A549 (cell line): ENCODE measurements around the gene GSTO1. TPM values are rescaled to one million over a fixed set of nuclear protein-coding genes. Genes with fewer than 3 reads are reported as not detected.

ENCODE experiments used
- ATAC-seq, 2 experiments: fragments of 200-7000 bp in 1 of 2; fragments of >200 bp in 1 of 2; cut with Nextera tagmentation in 1 of 2; cut with Tn5 transposase in 1 of 2; 3 replicates each; pipeline versions ENCODE4 v1.8.0 to v1.9.1; 2018 to 2020; ENCODE audit warnings: mild to moderate bottlenecking in 1 of 2, moderate library complexity in 1 of 2
- CTCF ChIA-PET: fragments of 300-600 bp; sonication (Branson Sonifier 250); formaldehyde crosslinking; extraction: SDS; loops from one replicate; lab custom pipeline; 2021; ENCODE audit warnings: antibody characterized with exemption, inconsistent platforms; lab: Yijun Ruan, JAX
- POLR2A ChIA-PET: fragments of 350-600 bp; formaldehyde crosslinking; extraction: SDS; loops from one replicate; lab custom pipeline; 2021; ENCODE audit warnings: antibody characterized with exemption, inconsistent platforms; lab: Yijun Ruan, JAX
- DNase-seq, 2 experiments: peaks; one replicate each; pipeline versions ENCODE4 v3.0.0 to v3.0.0-alpha.2; 2011 to 2016; ENCODE audit warnings: low read depth in 1 of 2, low spot score in 1 of 2
- FAIRE-seq: peaks from 2 replicates; lab custom pipeline; 2011; peaks lifted over from hg19 to GRCh38; lab: Jason Lieb, UNC
- H3K27ac ChIP-seq, 2 experiments: fragments of >200 bp; sonication (Bioruptor Twin); formaldehyde crosslinking; 3 replicates each; pipeline ENCODE4 v1.5.1; 2016 to 2017
- H3K4me1 ChIP-seq: fragments of >200 bp; sonication (Bioruptor Twin); formaldehyde crosslinking; 3 replicates; pipeline ENCODE4 v1.6.1; 2016
- H3K4me2 ChIP-seq: fragments of >200 bp; sonication (Bioruptor Twin); formaldehyde crosslinking; 3 replicates; pipeline ENCODE4 v1.6.1; 2016
- H3K4me3 ChIP-seq: fragments of >200 bp; sonication (Bioruptor Twin); formaldehyde crosslinking; 3 replicates; pipeline ENCODE4 v1.5.1; 2016
- H3K9me3 ChIP-seq: fragments of >200 bp; sonication (Bioruptor Twin); formaldehyde crosslinking; 3 replicates; pipeline ENCODE4 v1.6.1; 2016
- ATOH8 ChIP-seq: fragments of 250-450 bp; sonication (Bioruptor Pico); IDR thresholded peaks from 2 replicates; pipeline ENCODE4 v1.5.0; 2020; ENCODE audit warnings: low read depth, mild to moderate bottlenecking, moderate library complexity
- CHD4 ChIP-seq: fragments of 200-600 bp; sonication (generic); IDR thresholded peaks from 2 replicates; pipeline ENCODE4 v1.6.1; 2016; ENCODE audit warnings: antibody characterized with exemption, mild to moderate bottlenecking, borderline replicate concordance
- CTCF ChIP-seq: fragments of >200 bp; sonication (Bioruptor Twin); formaldehyde crosslinking; IDR thresholded peaks from 3 replicates; pipeline ENCODE4 v1.5.1; 2016
- EHF ChIP-seq: fragments of 250-450 bp; sonication (Bioruptor Pico); IDR thresholded peaks from 2 replicates; pipeline ENCODE4 v1.5.0; 2020; ENCODE audit warnings: mild to moderate bottlenecking
- EP300 ChIP-seq, 2 experiments: fragments of >200 bp; sonication (Bioruptor Twin); formaldehyde crosslinking; IDR thresholded peaks; 2 replicates in 1 of 2; 3 replicates in 1 of 2; pipeline ENCODE4 v1.6.1; 2016 to 2017
- ESRRA ChIP-seq: fragments of 150-350 bp; IDR thresholded peaks from 2 replicates; pipeline ENCODE4 v1.6.1; 2014; ENCODE audit warnings: mild to moderate bottlenecking, low read length, borderline replicate concordance
- FOSB ChIP-seq: fragments of 250-450 bp; sonication (Bioruptor Pico); IDR thresholded peaks from 2 replicates; pipeline ENCODE4 v1.5.0; 2020; ENCODE audit warnings: mild to moderate bottlenecking, moderate library complexity
- HES2 ChIP-seq: fragments of >200 bp; sonication (Bioruptor Twin); formaldehyde crosslinking; IDR thresholded peaks from 2 replicates; pipeline ENCODE4 v1.6.1; 2016
- HMGXB4 ChIP-seq: fragments of 250-450 bp; sonication (Bioruptor Pico); IDR thresholded peaks from 2 replicates; pipeline ENCODE4 v1.5.0; 2021; ENCODE audit warnings: mild to moderate bottlenecking, moderate library complexity, borderline replicate concordance
- HOXA7 ChIP-seq: fragments of 250-450 bp; sonication (Bioruptor Pico); IDR thresholded peaks from 2 replicates; pipeline ENCODE4 v1.5.0; 2020; ENCODE audit warnings: mild to moderate bottlenecking, moderate library complexity
- JUN ChIP-seq, 2 experiments: fragments of >200 bp; sonication (Bioruptor Twin); formaldehyde crosslinking; IDR thresholded peaks; 2 replicates in 1 of 2; 3 replicates in 1 of 2; pipeline ENCODE4 v1.6.1; 2016 to 2017
- MYC ChIP-seq: IDR thresholded peaks from 2 replicates; pipeline ENCODE4 v1.6.1; 2012; ENCODE audit warnings: mild to moderate bottlenecking, inconsistent platforms, low read length, improper control_type of control experiment, borderline replicate concordance
- NPAS2 ChIP-seq: fragments of 250-450 bp; sonication (Bioruptor Pico); IDR thresholded peaks from 2 replicates; pipeline ENCODE4 v1.8.0; 2022; ENCODE audit warnings: mild to moderate bottlenecking, moderate library complexity, borderline replicate concordance
- PHF8 ChIP-seq: fragments of 200-600 bp; sonication (generic); IDR thresholded peaks from 2 replicates; pipeline ENCODE4 v1.6.1; 2016; ENCODE audit warnings: low read depth, mild to moderate bottlenecking, antibody characterized with exemption, moderate library complexity, borderline replicate concordance
- POLR2AphosphoS2 ChIP-seq: conservative IDR thresholded peaks from 2 replicates; pipeline ENCODE4 v1.6.1; 2012; ENCODE audit warnings: low read length, improper control_type of control experiment, inconsistent platforms
- RAD21 ChIP-seq, 2 experiments: fragments of >200 bp in 1 of 2; sonication (Bioruptor Twin) in 1 of 2; formaldehyde crosslinking in 1 of 2; IDR thresholded peaks in 1 of 2; conservative IDR thresholded peaks in 1 of 2; 2 replicates in 1 of 2; 3 replicates in 1 of 2; pipeline ENCODE4 v1.6.1; 2012 to 2018; ENCODE audit warnings: inconsistent platforms in 1 of 2
- RARB ChIP-seq: fragments of 250-450 bp; sonication (Bioruptor Pico); IDR thresholded peaks from 2 replicates; pipeline ENCODE4 v1.8.0; 2021; ENCODE audit warnings: mild to moderate bottlenecking, moderate library complexity
- RCOR1 ChIP-seq: fragments of 150-350 bp; IDR thresholded peaks from 2 replicates; pipeline ENCODE4 v1.6.1; 2014; ENCODE audit warnings: antibody characterized with exemption, low read length, low read depth
- RFX5 ChIP-seq: fragments of 450-650 bp; IDR thresholded peaks from 2 replicates; pipeline ENCODE4 v1.7.1; 2014; ENCODE audit warnings: antibody characterized with exemption, mild to moderate bottlenecking, moderate library complexity
- SREBF2 ChIP-seq: fragments of 450-650 bp; IDR thresholded peaks from 2 replicates; pipeline ENCODE4 v1.6.1; 2014; ENCODE audit warnings: mild to moderate bottlenecking, moderate library complexity
- ZSCAN20 ChIP-seq: fragments of 250-450 bp; sonication (Bioruptor Pico); IDR thresholded peaks from 2 replicates; pipeline ENCODE4 v1.8.0; 2022; ENCODE audit warnings: mild to moderate bottlenecking, moderate library complexity
- WGBS: methylation state at CpG from one replicate; pipeline ENCODE4 v1.1.6; 2017; ENCODE audit errors: missing lambda C conversion rate; 5-methylcytosine and 5-hydroxymethylcytosine counted together
- polyA plus RNA-seq, 4 experiments: library from polyadenylated mRNA; depleted of rRNA in 3 of 4; stranded (reverse); fragments of >200 nt; fragmentation: RNase III in 1 of 4; extraction: RNeasy Plus Mini Kit Qiagen cat#74134 plus additional on column Dnase treatment in 1 of 4; gene quantifications; 2 replicates in 3 of 4; 3 replicates in 1 of 4; pipeline ENCODE4 v1.2.3, GENCODE V29; 2011 to 2017
- TF ChIP-seq, protein P1 (sequence below): IDR thresholded peaks from 2 replicates; pipeline ENCODE4 v1.6.1; 2012; ENCODE audit warnings: low read depth, borderline replicate concordance
- TF ChIP-seq, protein P2 (sequence below): fragments of 150-350 bp; IDR thresholded peaks from 2 replicates; pipeline ENCODE4 v1.6.1; 2014; ENCODE audit warnings: low read depth, mild to moderate bottlenecking, low read length

GSTO1 gene
- polyA plus RNA-seq, 2 of the 4 experiments (the other 2 are of a cell fraction): 163 to 204 TPM

- Histone ChIP-seq H3K4me2 (no peak overlapping the region), H3K27ac (no peak overlapping the region), H3K4me1 (peaks cover 30% of the 10 kb centered on the region), H3K4me3 (no peak overlapping the region), H3K9me3 (no peaks in the 10 kb centered on the region)
- FAIRE-seq (no peak), ATAC-seq (no peak), DNase-seq (no peak)
- ChIA-PET POLR2A (no interaction called here), CTCF (interaction anchor here (1.6 kb wide), 1 partner anchor 220 kb away, joined by 4 read pairs; no protein-coding TSS in a partner anchor)
- TF ChIP-seq ATOH8 (no peak), POLR2AphosphoS2 (no peak), CTCF (no peak), RARB (CRISPR knock-in tag) (no peak), CHD4 (no peak), JUN (IDR thresholded peaks at IDR 0.05) (no peak), PHF8 (no peak), EP300 (IDR thresholded peaks at IDR 0.05) (no peak), NPAS2 (no peak)
- TF ChIP-seq, protein P1, sequence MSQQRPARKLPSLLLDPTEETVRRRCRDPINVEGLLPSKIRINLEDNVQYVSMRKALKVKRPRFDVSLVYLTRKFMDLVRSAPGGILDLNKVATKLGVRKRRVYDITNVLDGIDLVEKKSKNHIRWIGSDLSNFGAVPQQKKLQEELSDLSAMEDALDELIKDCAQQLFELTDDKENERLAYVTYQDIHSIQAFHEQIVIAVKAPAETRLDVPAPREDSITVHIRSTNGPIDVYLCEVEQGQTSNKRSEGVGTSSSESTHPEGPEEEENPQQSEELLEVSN: no peak
- TF ChIP-seq, protein P2, sequence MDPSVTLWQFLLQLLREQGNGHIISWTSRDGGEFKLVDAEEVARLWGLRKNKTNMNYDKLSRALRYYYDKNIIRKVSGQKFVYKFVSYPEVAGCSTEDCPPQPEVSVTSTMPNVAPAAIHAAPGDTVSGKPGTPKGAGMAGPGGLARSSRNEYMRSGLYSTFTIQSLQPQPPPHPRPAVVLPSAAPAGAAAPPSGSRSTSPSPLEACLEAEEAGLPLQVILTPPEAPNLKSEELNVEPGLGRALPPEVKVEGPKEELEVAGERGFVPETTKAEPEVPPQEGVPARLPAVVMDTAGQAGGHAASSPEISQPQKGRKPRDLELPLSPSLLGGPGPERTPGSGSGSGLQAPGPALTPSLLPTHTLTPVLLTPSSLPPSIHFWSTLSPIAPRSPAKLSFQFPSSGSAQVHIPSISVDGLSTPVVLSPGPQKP: no peak
- WGBS: 95% methylated on average over 5 of the region's 5 CpGs
Observed at GRCh38 chr10:104264783-104265182, 10.1 kb downstream of the GSTO1 start.

DNA sequence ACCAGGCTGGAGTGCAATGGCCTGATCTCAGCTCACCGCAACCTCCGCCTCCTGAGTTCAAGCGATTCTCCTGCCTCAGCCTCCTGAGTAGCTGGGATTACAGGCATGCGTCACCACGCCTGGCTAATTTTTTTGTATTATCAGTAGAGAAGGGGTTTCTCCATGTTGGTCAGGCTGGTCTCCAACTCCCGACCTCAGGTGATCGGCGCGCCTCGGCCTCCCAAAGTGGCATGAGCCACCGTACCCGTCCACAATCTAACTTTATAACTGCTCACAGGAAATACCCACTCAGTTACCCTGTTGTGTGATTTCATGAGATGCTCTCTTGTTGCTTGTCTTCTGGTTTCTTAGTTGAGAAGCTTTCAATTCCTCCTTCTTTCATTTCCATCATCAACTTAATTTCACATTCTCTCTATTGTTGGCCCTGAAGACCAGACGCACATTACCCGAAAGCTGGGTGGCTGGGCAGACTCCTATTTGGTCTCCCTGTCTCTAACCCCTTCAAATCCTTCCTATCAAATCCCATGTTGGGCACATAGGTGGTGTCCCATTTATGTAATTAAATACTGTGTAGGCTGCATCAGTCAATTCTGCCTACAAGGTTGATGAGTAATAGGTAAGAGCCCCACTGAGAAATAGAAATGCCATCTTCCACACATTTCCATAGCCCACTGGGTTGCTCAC is 13.2 kb downstream of the GSTO1 start:
- no peak for TF ChIP-seq RAD21 (conservative IDR thresholded peaks at IDR 0.05 in 1 of 2, IDR thresholded peaks at IDR 0.05 in 1 of 2)
- no peak for TF ChIP-seq ZSCAN20 (CRISPR knock-in tag)
- no peak for TF ChIP-seq ESRRA
- no peak for TF ChIP-seq RCOR1
- TF ChIP-seq, protein P2: no peak
- TF ChIP-seq FOSB (CRISPR knock-in tag): no peak
- TF ChIP-seq HOXA7 (CRISPR knock-in tag): no peak
- no peak for TF ChIP-seq HES2
- TF ChIP-seq EHF: no peak
- TF ChIP-seq RFX5: no peak
- no peak for TF ChIP-seq CHD4
- TF ChIP-seq SREBF2: no peak
- no peak for TF ChIP-seq MYC
- TF ChIP-seq HMGXB4 (CRISPR knock-in tag): no peak
- ChIA-PET POLR2A (interaction anchor here (3.2 kb wide), 1 partner anchor 12 kb away, joined by 27 read pairs; the partner anchor contains the start of gene GSTO1), CTCF (interaction anchor here (0.6 to 1.2 kb wide), 3 partner anchors 8 to 222 kb away, joined by 3 to 5 read pairs (median 3); no protein-coding TSS in a partner anchor)
- FAIRE-seq (no peak), ATAC-seq (peak in 1 of 2 experiments; percentile 9; a peak in 1 of 6 replicates), DNase-seq (no peak)
- Histone ChIP-seq H3K27ac (peak overlapping the region; percentile 82 to 91), H3K4me1 (peaks cover 16% of the 10 kb centered on the region; the same call in 2 of the 3 replicates), H3K9me3 (no peaks in the 10 kb centered on the region), H3K4me2 (peak overlapping the region; percentile 91), H3K4me3 (peak overlapping the region; percentile 68)
- WGBS: 91% methylated on average over 14 of the region's 14 CpGs
